Stimulated activated CD4-positive, alpha-beta T cell treated with anti-CD3 and anti-CD28 coated beads, Interleukin-1b, Interleukin-23, amount 100 ng/mL, for 1 hour (primary cell): ENCODE data around the gene PCDHB11.
"Not testable (repeated sequence)": the region's sequence is repeated elsewhere in the genome, so short reads cannot be mapped to it uniquely, and the experiment has no call there.

Experiments
- DNase-seq, 2 donors: peaks; one replicate each; pipeline ENCODE4 v3.0.0-alpha.2; 2020; ENCODE audit warnings: low read depth in 2 of 2

PCDHB11 gene

DNA sequence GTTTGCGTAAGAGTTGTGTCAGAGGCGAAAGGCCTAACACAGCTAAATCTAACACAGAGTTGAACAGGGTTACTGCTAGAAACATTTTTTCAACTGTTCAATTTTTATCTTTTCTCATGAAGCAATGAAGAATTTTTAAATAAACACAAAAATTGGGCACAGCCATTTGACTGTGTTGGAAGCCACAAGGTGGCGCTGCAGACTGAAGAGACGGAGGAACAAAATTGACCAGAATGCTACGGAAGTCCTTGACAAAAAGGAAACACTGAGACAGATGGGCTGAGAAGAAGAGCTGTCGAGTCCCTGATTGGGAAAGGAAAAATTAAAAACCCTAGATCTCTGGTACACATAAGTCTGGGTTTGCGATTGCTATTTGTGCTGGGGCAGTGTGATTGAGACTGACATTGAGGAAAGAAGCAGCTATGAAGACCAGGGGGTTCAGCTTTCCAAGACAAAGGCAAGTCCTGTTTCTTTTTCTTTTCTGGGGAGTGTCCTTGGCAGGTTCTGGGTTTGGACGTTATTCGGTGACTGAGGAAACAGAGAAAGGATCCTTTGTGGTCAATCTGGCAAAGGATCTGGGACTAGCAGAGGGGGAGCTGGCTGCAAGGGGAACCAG is 12.4 kb upstream of the PCDHB11 start, which contains the start of gene PCDHB9:
TSS of gene PCDHB9 (plus strand) at position 265 of the 616 bp plus-strand sequence. CDS start at position 423, 158 bp downstream.
- DNase-seq: peak in 1 of 2 donors; percentile 16

GRCh38 chr5:141188682-141189081 is 10.7 kb upstream of the PCDHB11 start:
- DNase-seq: not testable (repeated sequence)

DNA sequence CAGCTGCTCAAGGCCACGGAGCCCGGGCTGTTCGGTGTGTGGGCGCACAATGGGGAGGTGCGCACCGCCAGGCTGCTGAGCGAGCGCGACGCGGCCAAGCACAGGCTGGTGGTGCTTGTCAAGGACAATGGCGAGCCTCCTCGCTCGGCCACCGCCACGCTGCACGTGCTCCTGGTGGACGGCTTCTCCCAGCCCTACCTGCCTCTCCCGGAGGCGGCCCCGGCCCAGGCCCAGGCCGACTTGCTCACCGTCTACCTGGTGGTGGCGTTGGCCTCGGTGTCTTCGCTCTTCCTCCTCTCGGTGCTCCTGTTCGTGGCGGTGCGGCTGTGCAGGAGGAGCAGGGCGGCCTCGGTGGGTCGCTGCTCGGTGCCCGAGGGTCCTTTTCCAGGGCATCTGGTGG is 10.3 kb upstream of the PCDHB11 start:
- not testable (repeated sequence) for DNase-seq

- no peak for DNase-seq
Observed at GRCh38 chr5:141192110-141192725, 7.2 kb upstream of the PCDHB11 start, which contains the start of gene PCDHB10. PCDHB10 (plus strand) TSS chr5:141192353; CDS start chr5:141192553, 200 bp downstream.

DNA sequence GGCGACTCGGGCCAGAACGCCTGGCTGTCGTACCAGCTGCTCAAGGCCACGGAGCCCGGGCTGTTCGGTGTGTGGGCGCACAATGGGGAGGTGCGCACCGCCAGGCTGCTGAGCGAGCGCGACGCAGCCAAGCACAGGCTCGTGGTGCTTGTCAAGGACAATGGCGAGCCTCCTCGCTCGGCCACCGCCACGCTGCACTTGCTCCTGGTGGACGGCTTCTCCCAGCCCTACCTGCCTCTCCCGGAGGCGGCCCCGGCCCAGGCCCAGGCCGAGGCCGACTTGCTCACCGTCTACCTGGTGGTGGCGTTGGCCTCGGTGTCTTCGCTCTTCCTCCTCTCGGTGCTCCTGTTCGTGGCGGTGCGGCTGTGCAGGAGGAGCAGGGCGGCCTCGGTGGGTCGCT is 5.1 kb upstream of the PCDHB11 start:
- not testable (repeated sequence) for DNase-seq

DNA sequence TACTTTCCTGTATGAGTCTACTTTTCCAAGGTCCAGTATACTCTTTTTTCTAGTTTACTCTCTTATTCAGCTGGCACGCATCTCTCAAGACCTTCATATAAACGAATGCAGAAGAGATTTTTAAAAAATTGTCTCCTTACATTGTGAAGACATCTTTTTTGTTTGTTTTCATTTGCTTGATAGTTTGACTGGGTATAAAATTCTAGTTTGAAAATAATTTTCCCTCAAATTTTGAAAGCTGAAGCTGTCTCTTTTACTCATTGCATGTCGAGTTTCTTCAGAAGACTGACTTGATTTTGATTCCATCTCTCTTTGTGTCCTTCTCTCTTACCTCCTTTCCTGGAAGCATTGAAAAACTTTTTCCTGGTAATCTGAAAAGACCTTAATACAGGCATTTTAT is 3.1 kb upstream of the PCDHB11 start:
- DNase-seq: no peak

- DNase-seq: not testable (repeated sequence)
Observed at GRCh38 chr5:141201126-141201525, 1.7 kb downstream of the PCDHB11 start.

GRCh38 chr5:141201646-141202045 is 2.2 kb downstream of the PCDHB11 start:
- not testable (repeated sequence) for DNase-seq

GRCh38 chr5:141208478-141208877 is 9.1 kb downstream of the PCDHB11 start, which contains the start of gene PCDHB12:
PCDHB12 (plus strand) TSS chr5:141208719; CDS start chr5:141208908, 189 bp downstream.
- DNase-seq: no peak

GRCh38 chr5:141210281-141210680 is 10.9 kb downstream of the PCDHB11 start:
- not testable (repeated sequence) for DNase-seq

DNA sequence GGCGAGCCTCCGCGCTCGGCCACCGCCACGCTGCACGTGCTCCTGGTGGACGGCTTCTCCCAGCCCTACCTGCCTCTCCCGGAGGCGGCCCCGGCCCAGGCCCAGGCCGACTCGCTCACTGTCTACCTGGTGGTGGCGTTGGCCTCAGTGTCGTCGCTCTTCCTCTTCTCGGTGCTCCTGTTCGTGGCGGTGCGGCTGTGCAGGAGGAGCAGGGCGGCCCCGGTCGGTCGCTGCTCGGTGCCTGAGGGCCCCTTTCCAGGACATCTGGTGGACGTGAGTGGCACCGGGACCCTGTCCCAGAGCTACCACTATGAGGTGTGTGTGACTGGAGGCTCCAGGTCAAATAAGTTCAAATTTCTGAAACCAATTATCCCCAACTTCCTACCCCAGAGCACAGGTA is 11.4 kb downstream of the PCDHB11 start:
- DNase-seq: not testable (repeated sequence)

GRCh38 chr5:141213656-141214339 is 14.4 kb downstream of the PCDHB11 start, which contains the start of gene PCDHB13:
PCDHB13 (plus strand) TSS chr5:141213919; CDS start chr5:141214124, 205 bp downstream.
- not testable (repeated sequence) for DNase-seq

DNA sequence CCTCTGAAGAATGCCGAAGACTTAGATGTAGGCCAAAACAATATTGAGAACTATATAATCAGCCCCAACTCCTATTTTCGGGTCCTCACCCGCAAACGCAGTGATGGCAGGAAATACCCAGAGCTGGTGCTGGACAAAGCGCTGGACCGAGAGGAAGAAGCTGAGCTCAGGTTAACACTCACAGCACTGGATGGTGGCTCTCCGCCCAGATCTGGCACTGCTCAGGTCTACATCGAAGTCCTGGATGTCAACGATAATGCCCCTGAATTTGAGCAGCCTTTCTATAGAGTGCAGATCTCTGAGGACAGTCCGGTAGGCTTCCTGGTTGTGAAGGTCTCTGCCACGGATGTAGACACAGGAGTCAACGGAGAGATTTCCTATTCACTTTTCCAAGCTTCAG is 15.2 kb downstream of the PCDHB11 start:
- not testable (repeated sequence) for DNase-seq

- DNase-seq: not testable (repeated sequence)
Observed at GRCh38 chr5:141215504-141215903, 16.1 kb downstream of the PCDHB11 start.

GRCh38 chr5:141216035-141216434 is 16.6 kb downstream of the PCDHB11 start:
- not testable (repeated sequence) for DNase-seq

DNA sequence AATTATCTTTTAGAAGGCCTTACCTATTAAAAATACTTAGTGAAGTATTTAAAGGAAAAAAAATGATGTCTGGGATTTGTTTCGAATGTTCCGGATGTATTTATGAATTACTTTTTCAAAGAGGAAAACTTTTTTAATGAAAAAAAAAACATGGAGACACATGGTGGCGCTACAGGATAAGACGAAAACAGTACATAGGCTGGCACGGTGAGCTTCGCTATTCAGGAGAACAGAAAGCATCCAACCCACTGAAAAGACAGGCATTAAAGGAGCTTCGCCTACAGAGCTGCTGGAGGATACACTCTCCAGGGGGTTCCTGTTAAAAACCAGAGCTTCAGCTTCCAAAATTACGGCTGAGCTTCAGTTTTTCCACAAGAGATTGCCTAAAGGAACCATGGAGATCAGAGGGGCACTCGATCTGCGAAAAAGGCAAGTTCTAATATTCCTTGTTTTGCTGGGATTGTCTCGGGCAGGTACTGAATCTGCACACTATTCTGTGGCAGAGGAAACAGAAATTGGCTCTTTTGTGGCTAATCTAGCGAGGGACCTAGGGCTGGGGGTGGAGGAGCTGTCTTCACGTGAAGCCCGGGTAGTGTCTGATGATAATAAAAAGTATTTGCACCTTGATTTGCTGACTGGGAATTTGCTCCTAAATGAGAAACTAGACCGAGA is 23.8 kb downstream of the PCDHB11 start, which contains the start of gene PCDHB14:
TSS of gene PCDHB14 (plus strand) at position 232 of the 672 bp plus-strand sequence. CDS start at position 395, 163 bp downstream.
- no peak for DNase-seq

DNA sequence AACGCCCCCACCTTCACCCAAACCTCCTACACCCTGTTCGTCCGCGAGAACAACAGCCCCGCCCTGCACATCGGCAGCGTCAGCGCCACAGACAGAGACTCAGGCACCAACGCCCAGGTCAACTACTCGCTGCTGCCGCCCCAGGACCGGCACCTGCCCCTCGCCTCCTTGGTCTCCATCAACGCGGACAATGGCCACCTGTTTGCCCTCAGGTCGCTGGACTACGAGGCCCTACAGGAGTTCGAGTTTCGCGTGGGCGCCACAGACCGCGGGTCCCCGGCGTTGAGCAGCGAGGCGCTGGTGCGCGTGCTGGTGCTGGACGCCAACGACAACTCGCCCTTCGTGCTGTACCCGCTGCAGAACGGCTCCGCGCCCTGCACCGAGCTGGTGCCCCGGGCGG is 25.4 kb downstream of the PCDHB11 start:
- not testable (repeated sequence) for DNase-seq

- not testable (repeated sequence) for DNase-seq
Observed at GRCh38 chr5:141225421-141225820, 26.0 kb downstream of the PCDHB11 start.

DNA sequence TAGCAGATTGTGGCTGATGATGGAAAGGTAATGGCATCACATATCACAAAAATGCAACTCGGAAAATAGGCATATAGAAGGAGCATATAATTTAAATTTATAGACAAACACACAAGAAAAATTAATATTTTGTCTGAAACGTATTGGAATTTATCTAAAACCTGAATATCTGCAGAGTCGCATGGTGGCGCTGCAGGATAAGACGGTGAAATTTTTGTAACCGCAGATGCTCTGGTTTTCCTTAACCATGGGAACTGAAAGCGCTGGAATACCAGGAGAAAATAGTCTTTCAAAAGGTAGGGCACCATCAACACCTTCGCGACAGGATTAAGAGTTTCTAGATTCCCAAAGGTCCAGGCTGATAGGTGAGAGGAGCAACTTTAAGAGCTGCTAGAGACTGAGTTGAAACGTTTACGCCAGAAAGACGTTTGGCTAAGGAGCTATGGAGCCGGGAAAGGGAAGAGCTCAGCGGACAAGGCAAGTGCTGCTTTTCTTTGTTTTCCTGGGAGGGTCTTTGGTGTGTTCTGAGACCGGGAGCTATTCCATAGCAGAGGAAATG is 34.8 kb downstream of the PCDHB11 start:
- DNase-seq: no peak

- not testable (repeated sequence) for DNase-seq
Observed at GRCh38 chr5:141235922-141236321, 36.5 kb downstream of the PCDHB11 start.
